ENCODE measurements around the gene B4GALT3.
A peak's percentile ranks its signal among the peaks of the same experiment; 100 is the strongest.

The B4GALT3 gene

GRCh38 chr1:161139766-161140165 is 37.5 kb downstream of the B4GALT3 start:
- no peaks in the 10 kb centered on the region for H3K36me3 ChIP-seq (ENCODE audit: insufficient read depth, low read length)
- H3K27ac ChIP-seq (ENCODE audit: low read depth, low read length), result no peak overlapping the region
- peaks cover 5% of the 10 kb centered on the region for H3K79me2 ChIP-seq (ENCODE audit: control insufficient read depth, insufficient read depth, low read length, unreplicated experiment)
- H2AFZ ChIP-seq (ENCODE audit: low read length, unreplicated experiment), result no peak overlapping the region
- no peaks in the 10 kb centered on the region for H3K4me1 ChIP-seq (ENCODE audit: control insufficient read depth, insufficient read depth, low read length, unreplicated experiment)
- H3K4me3 ChIP-seq (ENCODE audit: low read depth, low read length), result no peak overlapping the region
- no peaks in the 10 kb centered on the region for H3K27me3 ChIP-seq (ENCODE audit: insufficient read depth, low read length)

GRCh38 chr1:161138431-161138830 is 38.9 kb downstream of the B4GALT3 start:
- Histone ChIP-seq H3K79me2 (ENCODE audit: control insufficient read depth, insufficient read depth, low read length, unreplicated experiment) (peaks cover 16% of the 10 kb centered on the region), H3K27ac (ENCODE audit: low read depth, low read length) (no peak overlapping the region), H3K4me3 (ENCODE audit: low read depth, low read length) (no peak overlapping the region), H3K4me1 (ENCODE audit: control insufficient read depth, insufficient read depth, low read length, unreplicated experiment) (no peaks in the 10 kb centered on the region), H3K36me3 (ENCODE audit: insufficient read depth, low read length) (no peaks in the 10 kb centered on the region), H2AFZ (ENCODE audit: low read length, unreplicated experiment) (no peak overlapping the region), H3K27me3 (ENCODE audit: insufficient read depth, low read length) (no peaks in the 10 kb centered on the region)

GRCh38 chr1:161137881-161138280 is 39.4 kb downstream of the B4GALT3 start:
- no peak overlapping the region for H2AFZ ChIP-seq (ENCODE audit: low read length, unreplicated experiment)
- no peak overlapping the region for H3K27ac ChIP-seq (ENCODE audit: low read depth, low read length)
- no peaks in the 10 kb centered on the region for H3K4me1 ChIP-seq (ENCODE audit: control insufficient read depth, insufficient read depth, low read length, unreplicated experiment)
- no peaks in the 10 kb centered on the region for H3K27me3 ChIP-seq (ENCODE audit: insufficient read depth, low read length)
- peaks cover 19% of the 10 kb centered on the region for H3K79me2 ChIP-seq (ENCODE audit: control insufficient read depth, insufficient read depth, low read length, unreplicated experiment)
- no peaks in the 10 kb centered on the region for H3K36me3 ChIP-seq (ENCODE audit: insufficient read depth, low read length)
- no peak overlapping the region for H3K4me3 ChIP-seq (ENCODE audit: low read depth, low read length)

- Histone ChIP-seq H3K27me3 (ENCODE audit: insufficient read depth, low read length) (no peaks in the 10 kb centered on the region), H3K4me1 (ENCODE audit: control insufficient read depth, insufficient read depth, low read length, unreplicated experiment) (peaks cover 14% of the 10 kb centered on the region), H2AFZ (ENCODE audit: low read length, unreplicated experiment) (peak overlapping the region; percentile 72), H3K36me3 (ENCODE audit: insufficient read depth, low read length) (peaks cover 9% of the 10 kb centered on the region), H3K79me2 (ENCODE audit: control insufficient read depth, insufficient read depth, low read length, unreplicated experiment) (peaks cover 55% of the 10 kb centered on the region), H3K4me3 (ENCODE audit: low read depth, low read length) (peak overlapping the region; percentile 92), H3K27ac (ENCODE audit: low read depth, low read length) (peak overlapping the region; percentile 89)
Observed at GRCh38 chr1:161133220-161133740, 44.0 kb downstream of the B4GALT3 start.

- H3K27ac ChIP-seq (ENCODE audit: low read depth, low read length), result peak within 1 kb of the TSS; percentile 89
- peaks cover 61% of the 10 kb centered on the region for H3K79me2 ChIP-seq (ENCODE audit: control insufficient read depth, insufficient read depth, low read length, unreplicated experiment)
- H3K4me1 ChIP-seq (ENCODE audit: control insufficient read depth, insufficient read depth, low read length, unreplicated experiment), result peaks cover 14% of the 10 kb centered on the region
- H2AFZ ChIP-seq (ENCODE audit: low read length, unreplicated experiment), result peak within 1 kb of the TSS; percentile 73
- no peaks in the 10 kb centered on the region for H3K27me3 ChIP-seq (ENCODE audit: insufficient read depth, low read length)
- H3K4me3 ChIP-seq (ENCODE audit: low read depth, low read length), result peak within 1 kb of the TSS; percentile 92
- peaks cover 14% of the 10 kb centered on the region for H3K36me3 ChIP-seq (ENCODE audit: insufficient read depth, low read length)
Observed at GRCh38 chr1:161132410-161133219, 44.7 kb downstream of the B4GALT3 start, which contains the start of gene DEDD. Gene DEDD, minus strand, starts transcription at chr1:161132667. Its CDS starts 8,205 bp downstream, at chr1:161124462.

- Histone ChIP-seq H3K79me2 (ENCODE audit: control insufficient read depth, insufficient read depth, low read length, unreplicated experiment) (peaks cover 70% of the 10 kb centered on the region), H3K36me3 (ENCODE audit: insufficient read depth, low read length) (peaks cover 22% of the 10 kb centered on the region), H3K27me3 (ENCODE audit: insufficient read depth, low read length) (no peaks in the 10 kb centered on the region), H3K27ac (ENCODE audit: low read depth, low read length) (peak overlapping the region; percentile 89), H3K4me3 (ENCODE audit: low read depth, low read length) (peak overlapping the region; percentile 92), H2AFZ (ENCODE audit: low read length, unreplicated experiment) (peak overlapping the region; percentile 73), H3K4me1 (ENCODE audit: control insufficient read depth, insufficient read depth, low read length, unreplicated experiment) (peaks cover 14% of the 10 kb centered on the region)
Observed at GRCh38 chr1:161131523-161132409, 45.5 kb downstream of the B4GALT3 start.

GRCh38 chr1:161130266-161130665 is 47.0 kb downstream of the B4GALT3 start:
- peaks cover 22% of the 10 kb centered on the region for H3K36me3 ChIP-seq (ENCODE audit: insufficient read depth, low read length)
- no peak overlapping the region for H3K27ac ChIP-seq (ENCODE audit: low read depth, low read length)
- peak overlapping the region; percentile 92 for H3K4me3 ChIP-seq (ENCODE audit: low read depth, low read length)
- H2AFZ ChIP-seq (ENCODE audit: low read length, unreplicated experiment), result no peak overlapping the region
- H3K79me2 ChIP-seq (ENCODE audit: control insufficient read depth, insufficient read depth, low read length, unreplicated experiment), result peaks cover 78% of the 10 kb centered on the region
- peaks cover 14% of the 10 kb centered on the region for H3K4me1 ChIP-seq (ENCODE audit: control insufficient read depth, insufficient read depth, low read length, unreplicated experiment)
- no peaks in the 10 kb centered on the region for H3K27me3 ChIP-seq (ENCODE audit: insufficient read depth, low read length)

GRCh38 chr1:161128591-161129420 is 48.5 kb downstream of the B4GALT3 start:
- Histone ChIP-seq H3K36me3 (ENCODE audit: insufficient read depth, low read length) (peaks cover 22% of the 10 kb centered on the region), H2AFZ (ENCODE audit: low read length, unreplicated experiment) (no peak overlapping the region), H3K4me1 (ENCODE audit: control insufficient read depth, insufficient read depth, low read length, unreplicated experiment) (peaks cover 14% of the 10 kb centered on the region), H3K27ac (ENCODE audit: low read depth, low read length) (no peak overlapping the region), H3K79me2 (ENCODE audit: control insufficient read depth, insufficient read depth, low read length, unreplicated experiment) (peaks cover 70% of the 10 kb centered on the region), H3K27me3 (ENCODE audit: insufficient read depth, low read length) (no peaks in the 10 kb centered on the region), H3K4me3 (ENCODE audit: low read depth, low read length) (no peak overlapping the region)

- no peaks in the 10 kb centered on the region for H3K27me3 ChIP-seq (ENCODE audit: insufficient read depth, low read length)
- peaks cover 64% of the 10 kb centered on the region for H3K79me2 ChIP-seq (ENCODE audit: control insufficient read depth, insufficient read depth, low read length, unreplicated experiment)
- H3K27ac ChIP-seq (ENCODE audit: low read depth, low read length), result no peak overlapping the region
- no peak overlapping the region for H3K4me3 ChIP-seq (ENCODE audit: low read depth, low read length)
- peaks cover 22% of the 10 kb centered on the region for H3K36me3 ChIP-seq (ENCODE audit: insufficient read depth, low read length)
- peaks cover 14% of the 10 kb centered on the region for H3K4me1 ChIP-seq (ENCODE audit: control insufficient read depth, insufficient read depth, low read length, unreplicated experiment)
- no peak overlapping the region for H2AFZ ChIP-seq (ENCODE audit: low read length, unreplicated experiment)
Observed at GRCh38 chr1:161127649-161128048, 49.7 kb downstream of the B4GALT3 start.

- Histone ChIP-seq H3K4me3 (ENCODE audit: low read depth, low read length) (no peak overlapping the region), H3K79me2 (ENCODE audit: control insufficient read depth, insufficient read depth, low read length, unreplicated experiment) (peaks cover 34% of the 10 kb centered on the region), H3K4me1 (ENCODE audit: control insufficient read depth, insufficient read depth, low read length, unreplicated experiment) (peaks cover 19% of the 10 kb centered on the region), H3K27me3 (ENCODE audit: insufficient read depth, low read length) (no peaks in the 10 kb centered on the region), H3K27ac (ENCODE audit: low read depth, low read length) (no peak overlapping the region), H3K36me3 (ENCODE audit: insufficient read depth, low read length) (peaks cover 21% of the 10 kb centered on the region; the same call in 1 of the 2 replicates), H2AFZ (ENCODE audit: low read length, unreplicated experiment) (no peak overlapping the region)
Observed at GRCh38 chr1:161122967-161123366, 54.3 kb downstream of the B4GALT3 start.

Data from ACC112 (cell line).